A673 (cell line): ENCODE measurements around the gene TSPAN4. TPM values are rescaled to one million over a fixed set of nuclear protein-coding genes. Genes with fewer than 3 reads are reported as not detected.

Source experiments
- BruUV-seq: library from RNA; stranded (reverse); fragments of 400-500 nt; replicated peaks from 2 replicates; lab custom pipeline; 2021; lab: Mats Ljungman, UMichigan
- CTCF ChIA-PET: fragments of 300-600 bp; sonication (Branson Sonifier 250); formaldehyde crosslinking; loops from one replicate; lab custom pipeline; 2022; ENCODE audit warnings: antibody characterized with exemption; lab: Charles Lee
- POLR2A ChIA-PET: fragments of 300-600 bp; sonication (Branson Sonifier 250); formaldehyde crosslinking; loops from one replicate; lab custom pipeline; 2022; ENCODE audit warnings: antibody characterized with exemption; ENCODE audit not compliant: low non-redundant PET; lab: Charles Lee
- DNase-seq: peaks from one replicate; pipeline ENCODE4 v3.0.0-alpha.2; 2015; ENCODE audit warnings: low spot score
- H3K27ac ChIP-seq: fragments of 200-600 bp; sonication (generic); 2 replicates; pipeline ENCODE4 v1.5.1; 2016; ENCODE audit warnings: mixed run types, low read depth, mild to moderate bottlenecking, mixed read lengths, antibody characterized with exemption, low read length; ENCODE audit not compliant: poor library complexity, severe bottlenecking
- H3K27me3 ChIP-seq: fragments of 200-600 bp; sonication (generic); replicated peaks from 2 replicates; pipeline ENCODE4 v1.6.1; 2017; ENCODE audit warnings: mixed run types, low read depth, mild to moderate bottlenecking, mixed read lengths, antibody characterized with exemption, low read length; ENCODE audit not compliant: insufficient read depth, poor library complexity
- H3K36me3 ChIP-seq: fragments of 200-600 bp; sonication (generic); 2 replicates; pipeline ENCODE4 v1.6.1; 2016; ENCODE audit warnings: mixed run types, mild to moderate bottlenecking, mixed read lengths, antibody characterized with exemption, low read length; ENCODE audit not compliant: insufficient read depth, poor library complexity, severe bottlenecking
- H3K4me1 ChIP-seq: fragments of 200-600 bp; sonication (generic); 2 replicates; pipeline ENCODE4 v1.6.1; 2017; ENCODE audit warnings: mixed run types, mild to moderate bottlenecking, mixed read lengths, antibody characterized with exemption, low read length; ENCODE audit not compliant: insufficient read depth, poor library complexity, severe bottlenecking
- H3K4me3 ChIP-seq: fragments of 200-600 bp; sonication (generic); 2 replicates; pipeline ENCODE4 v1.5.1; 2016; ENCODE audit warnings: low read depth, mixed run types, mild to moderate bottlenecking, mixed read lengths, low read length; ENCODE audit not compliant: poor library complexity, severe bottlenecking
- H3K9me3 ChIP-seq: fragments of 200-600 bp; sonication (generic); 2 replicates; pipeline ENCODE4 v1.6.1; 2016; ENCODE audit warnings: mixed run types, low read depth, mild to moderate bottlenecking, mixed read lengths, antibody characterized with exemption, low read length; ENCODE audit not compliant: poor library complexity, severe bottlenecking
- EZH2 ChIP-seq: fragments of 200-600 bp; sonication (generic); IDR thresholded peaks from 2 replicates; pipeline ENCODE4 v1.6.1; 2017; ENCODE audit warnings: borderline replicate concordance, low read depth, mild to moderate bottlenecking, mixed read lengths, antibody characterized with exemption, low read length; ENCODE audit not compliant: poor library complexity, severe bottlenecking
- intact Hi-C: fragments of 100-400 bp; cut with micrococcal nuclease; formaldehyde crosslinking; loops from one replicate; pipeline ENCODE4 v1.10.0; 2022; ENCODE audit not compliant: unreplicated experiment
- total RNA-seq: library from RNA; stranded (reverse); gene quantifications from 2 replicates; pipeline ENCODE4 v1.2.3, GENCODE V29; 2021
- TF ChIP-seq, protein P1 (sequence below): fragments of 300-800, 200-600 bp; sonication (generic); conservative IDR thresholded peaks from 2 replicates; pipeline ENCODE4 v1.5.1; 2017; ENCODE audit warnings: low read depth, mild to moderate bottlenecking, antibody characterized with exemption, low read length, moderate library complexity, mixed read lengths

Gene TSPAN4
- total RNA-seq, 1 experiment from 2014 or later = 17.5 TPM

DNA sequence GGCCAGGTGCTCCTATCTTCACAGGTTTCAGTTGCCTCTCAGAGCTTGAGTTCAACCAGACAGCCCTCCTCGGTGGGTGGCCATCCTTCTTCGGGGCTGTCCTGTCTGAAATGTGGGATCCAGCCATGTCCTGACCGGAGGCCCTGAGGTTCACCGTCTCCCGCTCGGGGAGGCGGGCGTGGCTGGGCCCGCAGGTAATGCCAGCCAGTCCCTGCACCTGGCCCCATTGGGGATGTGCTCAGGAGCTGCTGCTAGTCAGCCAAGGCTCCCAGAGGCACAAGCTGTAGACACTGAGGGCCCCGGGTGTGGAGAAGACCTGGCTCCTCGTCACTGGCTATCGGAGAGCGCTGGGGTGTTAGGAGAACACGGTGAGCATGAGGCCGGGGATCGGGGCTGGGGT lies 32.6 kb downstream of the TSPAN4 start:
- H3K27ac ChIP-seq = no peak overlapping the region
- no peak overlapping the region for H3K4me3 ChIP-seq
- ChIA-PET CTCF (no interaction called here), POLR2A (interaction anchor here (0.6 kb wide), 1 partner anchor 58 kb away, joined by 3 read pairs; no protein-coding TSS in a partner anchor)
- no peak for TF ChIP-seq EZH2
- TF ChIP-seq, protein P1, sequence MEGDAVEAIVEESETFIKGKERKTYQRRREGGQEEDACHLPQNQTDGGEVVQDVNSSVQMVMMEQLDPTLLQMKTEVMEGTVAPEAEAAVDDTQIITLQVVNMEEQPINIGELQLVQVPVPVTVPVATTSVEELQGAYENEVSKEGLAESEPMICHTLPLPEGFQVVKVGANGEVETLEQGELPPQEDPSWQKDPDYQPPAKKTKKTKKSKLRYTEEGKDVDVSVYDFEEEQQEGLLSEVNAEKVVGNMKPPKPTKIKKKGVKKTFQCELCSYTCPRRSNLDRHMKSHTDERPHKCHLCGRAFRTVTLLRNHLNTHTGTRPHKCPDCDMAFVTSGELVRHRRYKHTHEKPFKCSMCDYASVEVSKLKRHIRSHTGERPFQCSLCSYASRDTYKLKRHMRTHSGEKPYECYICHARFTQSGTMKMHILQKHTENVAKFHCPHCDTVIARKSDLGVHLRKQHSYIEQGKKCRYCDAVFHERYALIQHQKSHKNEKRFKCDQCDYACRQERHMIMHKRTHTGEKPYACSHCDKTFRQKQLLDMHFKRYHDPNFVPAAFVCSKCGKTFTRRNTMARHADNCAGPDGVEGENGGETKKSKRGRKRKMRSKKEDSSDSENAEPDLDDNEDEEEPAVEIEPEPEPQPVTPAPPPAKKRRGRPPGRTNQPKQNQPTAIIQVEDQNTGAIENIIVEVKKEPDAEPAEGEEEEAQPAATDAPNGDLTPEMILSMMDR = no peak
- peaks cover 5% of the 10 kb centered on the region for H3K4me1 ChIP-seq
- intact Hi-C loops = no loop called here
- H3K27me3 ChIP-seq = no peaks in the 10 kb centered on the region
- H3K36me3 ChIP-seq = no peaks in the 10 kb centered on the region
- BruUV-seq = no TSS peak
- no peaks in the 10 kb centered on the region for H3K9me3 ChIP-seq
- no peak for DNase-seq

DNA sequence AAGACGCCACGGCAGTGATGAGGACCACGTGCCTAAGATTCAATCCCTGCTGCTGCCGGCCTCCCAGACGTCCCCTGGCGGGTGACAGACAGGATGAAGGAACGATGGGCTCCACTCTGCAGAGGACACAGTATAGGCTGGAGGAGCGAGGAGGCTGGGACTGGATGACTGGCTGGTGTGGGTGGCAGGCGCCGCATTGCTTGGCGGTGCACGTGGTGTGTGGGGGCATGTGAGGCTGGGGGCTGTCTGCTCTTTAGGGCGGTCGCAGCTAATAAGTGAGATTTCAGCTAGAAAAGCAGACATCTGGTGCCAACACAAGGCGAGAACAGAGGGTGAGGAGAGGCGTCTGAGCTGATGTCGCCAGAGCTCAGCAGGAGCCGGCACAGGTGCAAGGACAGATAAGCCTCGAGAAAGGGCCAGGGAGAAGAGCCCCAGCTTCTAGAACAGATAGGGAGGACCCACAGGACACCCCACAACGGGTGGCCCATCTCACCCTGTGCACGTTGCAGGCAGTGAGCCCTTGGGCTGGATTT lies 33.2 kb downstream of the TSPAN4 start:
- no TSS peak for BruUV-seq

DNA sequence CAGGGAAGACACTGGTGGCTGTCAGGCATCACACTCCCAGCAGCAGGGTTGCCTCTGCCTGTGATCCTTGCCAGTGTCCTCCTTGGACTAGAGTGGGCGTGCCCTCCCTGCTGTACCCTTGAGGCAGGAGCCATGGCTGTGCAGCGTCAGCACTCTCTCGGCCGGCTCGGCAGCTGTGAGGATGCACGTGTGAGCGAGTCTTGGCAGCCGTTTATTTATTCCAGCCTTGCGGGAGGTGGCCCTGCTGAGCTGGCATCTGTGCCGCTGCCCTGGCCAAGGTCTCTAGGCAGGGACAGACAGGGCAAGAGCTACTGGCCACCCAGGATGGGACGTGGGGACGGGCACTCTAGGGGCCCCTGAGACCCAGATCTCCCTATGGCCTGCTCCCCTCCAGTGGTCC lies 33.9 kb downstream of the TSPAN4 start:
- BruUV-seq = no TSS peak
- POLR2A ChIA-PET = no interaction called here
- H3K9me3 ChIP-seq = no peaks in the 10 kb centered on the region

More for the DNA sequence above, 33.2 kb downstream of the TSPAN4 start:
- ChIA-PET POLR2A (no interaction called here), CTCF (no interaction called here)
- no peak overlapping the region for H3K4me3 ChIP-seq
- TF ChIP-seq, protein P1 = no peak
- no peak for TF ChIP-seq EZH2
- H3K36me3 ChIP-seq = no peaks in the 10 kb centered on the region
- peaks cover 5% of the 10 kb centered on the region for H3K4me1 ChIP-seq
- no peak overlapping the region for H3K27ac ChIP-seq
- H3K27me3 ChIP-seq = no peaks in the 10 kb centered on the region
- no peaks in the 10 kb centered on the region for H3K9me3 ChIP-seq
- DNase-seq = no peak
- intact Hi-C loops = no loop called here

More for the DNA sequence above, 33.9 kb downstream of the TSPAN4 start:
- Histone ChIP-seq H3K4me3 (no peak overlapping the region), H3K27me3 (no peaks in the 10 kb centered on the region), H3K36me3 (no peaks in the 10 kb centered on the region), H3K27ac (no peak overlapping the region), H3K4me1 (peaks cover 5% of the 10 kb centered on the region)
- TF ChIP-seq, protein P1 = no peak
- no peak for TF ChIP-seq EZH2
- intact Hi-C loops = no loop called here
- no peak for DNase-seq
- CTCF ChIA-PET = no interaction called here
